PFSK-1 (cell line): Measurements from ENCODE around the gene HDAC4.

Source experiments
- FOXP2 ChIP-seq: optimal IDR thresholded peaks from 2 replicates; pipeline ENCODE3; 2011; ENCODE audit warnings: borderline replicate concordance, control low read depth, inconsistent platforms; ENCODE audit not compliant: insufficient read depth; ENCODE audit errors: extremely low read length, extremely low read depth
- POLR2AphosphoS5 ChIP-seq: IDR thresholded peaks from 2 replicates; pipeline ENCODE4 v1.6.1; 2012; ENCODE audit warnings: low read depth, mild to moderate bottlenecking, control low read depth, low read length, moderate library complexity
- SIN3A ChIP-seq: IDR thresholded peaks from 2 replicates; pipeline ENCODE4 v1.6.1; 2012; ENCODE audit warnings: mild to moderate bottlenecking, low read length, moderate library complexity, borderline replicate concordance; ENCODE audit not compliant: insufficient read depth
- TAF1 ChIP-seq: IDR thresholded peaks from 2 replicates; pipeline ENCODE4 v1.6.1; 2012; ENCODE audit warnings: low read length, control low read depth, borderline replicate concordance; ENCODE audit not compliant: insufficient read depth
- TF ChIP-seq, protein P1 (sequence below), 2 experiments: IDR thresholded peaks; 2 replicates each; pipeline versions ENCODE4 v1.6.1 to v1.8.0; 2011 to 2012; ENCODE audit warnings: low read depth in 2 of 2, low read length in 2 of 2, control low read depth in 1 of 2, inconsistent platforms in 1 of 2, mild to moderate bottlenecking in 1 of 2, moderate library complexity in 1 of 2; ENCODE audit not compliant: insufficient read depth in 1 of 2

DNA sequence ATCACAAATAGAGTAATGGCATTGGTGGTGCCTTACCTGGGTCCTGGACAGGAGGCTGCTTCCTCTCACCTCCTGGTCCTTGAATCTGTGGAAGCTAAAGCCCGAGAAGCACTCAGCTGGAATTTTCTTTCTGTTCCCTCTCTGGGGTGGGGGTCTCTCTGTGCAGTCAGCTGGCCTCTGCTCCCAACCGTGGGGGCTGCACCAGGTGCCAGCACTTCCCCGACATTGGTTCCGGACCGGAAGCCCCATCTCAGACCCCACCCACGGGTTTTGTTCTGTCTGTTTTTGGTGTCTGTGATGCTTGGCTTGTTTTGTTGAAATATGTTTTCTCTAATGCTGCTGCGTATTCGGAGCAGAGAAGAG, 398.2 kb downstream of the HDAC4 start:
- TF ChIP-seq POLR2AphosphoS5 = no peak
- TF ChIP-seq, protein P1, sequence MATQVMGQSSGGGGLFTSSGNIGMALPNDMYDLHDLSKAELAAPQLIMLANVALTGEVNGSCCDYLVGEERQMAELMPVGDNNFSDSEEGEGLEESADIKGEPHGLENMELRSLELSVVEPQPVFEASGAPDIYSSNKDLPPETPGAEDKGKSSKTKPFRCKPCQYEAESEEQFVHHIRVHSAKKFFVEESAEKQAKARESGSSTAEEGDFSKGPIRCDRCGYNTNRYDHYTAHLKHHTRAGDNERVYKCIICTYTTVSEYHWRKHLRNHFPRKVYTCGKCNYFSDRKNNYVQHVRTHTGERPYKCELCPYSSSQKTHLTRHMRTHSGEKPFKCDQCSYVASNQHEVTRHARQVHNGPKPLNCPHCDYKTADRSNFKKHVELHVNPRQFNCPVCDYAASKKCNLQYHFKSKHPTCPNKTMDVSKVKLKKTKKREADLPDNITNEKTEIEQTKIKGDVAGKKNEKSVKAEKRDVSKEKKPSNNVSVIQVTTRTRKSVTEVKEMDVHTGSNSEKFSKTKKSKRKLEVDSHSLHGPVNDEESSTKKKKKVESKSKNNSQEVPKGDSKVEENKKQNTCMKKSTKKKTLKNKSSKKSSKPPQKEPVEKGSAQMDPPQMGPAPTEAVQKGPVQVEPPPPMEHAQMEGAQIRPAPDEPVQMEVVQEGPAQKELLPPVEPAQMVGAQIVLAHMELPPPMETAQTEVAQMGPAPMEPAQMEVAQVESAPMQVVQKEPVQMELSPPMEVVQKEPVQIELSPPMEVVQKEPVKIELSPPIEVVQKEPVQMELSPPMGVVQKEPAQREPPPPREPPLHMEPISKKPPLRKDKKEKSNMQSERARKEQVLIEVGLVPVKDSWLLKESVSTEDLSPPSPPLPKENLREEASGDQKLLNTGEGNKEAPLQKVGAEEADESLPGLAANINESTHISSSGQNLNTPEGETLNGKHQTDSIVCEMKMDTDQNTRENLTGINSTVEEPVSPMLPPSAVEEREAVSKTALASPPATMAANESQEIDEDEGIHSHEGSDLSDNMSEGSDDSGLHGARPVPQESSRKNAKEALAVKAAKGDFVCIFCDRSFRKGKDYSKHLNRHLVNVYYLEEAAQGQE (IDR thresholded peaks at IDR 0.05; ENCODE audit: insufficient read depth in 1 of 2, low read depth in 2 of 2, low read length in 2 of 2) = no peak
- TF ChIP-seq TAF1 = no peak
- no peak for TF ChIP-seq SIN3A
- TF ChIP-seq FOXP2 = no peak
